DND-41 (cell line): ENCODE measurements around the gene BOLL.

Experiments used
- ATAC-seq: fragments of 200-7000 bp; cut with Tn5 transposase; 3 replicates; pipeline ENCODE4 v1.9.1; 2021; ENCODE audit warnings: low read depth; ENCODE audit not compliant: insufficient read depth
- DNase-seq: peaks from one replicate; pipeline ENCODE4 v3.0.0-alpha.2; 2020
- H2AFZ ChIP-seq: 2 replicates; pipeline ENCODE4 v1.6.0; 2012; ENCODE audit warnings: low read depth, low read length
- H3K27ac ChIP-seq: 2 replicates; pipeline ENCODE4 v1.5.1; 2012; ENCODE audit warnings: low read length, inconsistent platforms
- H3K27me3 ChIP-seq: fragments of 200-600 bp; sonication (generic); 2 replicates; pipeline ENCODE4 v1.6.0; 2012; ENCODE audit warnings: low read length, mild to moderate bottlenecking, inconsistent platforms; ENCODE audit not compliant: insufficient read depth, poor library complexity
- H3K36me3 ChIP-seq: 2 replicates; pipeline ENCODE4 v1.5.1; 2012; ENCODE audit warnings: low read length, inconsistent platforms; ENCODE audit not compliant: insufficient read depth
- H3K4me1 ChIP-seq: 2 replicates; pipeline ENCODE4 v1.5.1; 2012; ENCODE audit warnings: mild to moderate bottlenecking, low read length; ENCODE audit not compliant: insufficient read depth
- H3K4me2 ChIP-seq: 2 replicates; pipeline ENCODE4 v1.6.0; 2012; ENCODE audit warnings: mild to moderate bottlenecking, moderate library complexity, low read length, inconsistent platforms; ENCODE audit not compliant: insufficient read depth
- H3K4me3 ChIP-seq, 2 experiments: fragments of 200-600 bp in 1 of 2; shearing (Covaris generic) in 1 of 2; 2 replicates each; pipeline ENCODE4 v1.5.1; 2012 to 2016; ENCODE audit warnings: inconsistent platforms in 2 of 2, low read length in 2 of 2, mild to moderate bottlenecking in 2 of 2, low read depth in 1 of 2, moderate library complexity in 1 of 2
- H3K79me2 ChIP-seq: 2 replicates; pipeline ENCODE4 v1.6.0; 2012; ENCODE audit warnings: low read length, inconsistent platforms; ENCODE audit not compliant: insufficient read depth
- H3K9ac ChIP-seq: 2 replicates; pipeline ENCODE4 v1.6.0; 2012; ENCODE audit warnings: low read depth, mild to moderate bottlenecking, inconsistent platforms, low read length, moderate library complexity
- H3K9me3 ChIP-seq: 2 replicates; pipeline ENCODE4 v1.5.1; 2012; ENCODE audit warnings: low read length, moderate library complexity, mild to moderate bottlenecking, inconsistent platforms; ENCODE audit not compliant: insufficient read depth, severe bottlenecking
- H4K20me1 ChIP-seq: 2 replicates; pipeline ENCODE4 v1.6.0; 2012; ENCODE audit warnings: low read length; ENCODE audit not compliant: insufficient read depth
- CTCF ChIP-seq: IDR thresholded peaks from 2 replicates; pipeline ENCODE4 v1.5.1; 2012; ENCODE audit warnings: borderline replicate concordance, low read length, moderate library complexity, mild to moderate bottlenecking; ENCODE audit not compliant: poor library complexity, severe bottlenecking; ENCODE audit errors: extremely low read depth
- EZH2 ChIP-seq: IDR thresholded peaks from 3 replicates; pipeline ENCODE4 v1.6.1; 2012; ENCODE audit warnings: borderline replicate concordance, low read depth, mild to moderate bottlenecking, moderate library complexity, low read length, inconsistent platforms; ENCODE audit not compliant: severe bottlenecking

BOLL gene

GRCh38 chr2:197800091-197800490 is 15.0 kb upstream of the BOLL start:
- Histone ChIP-seq H3K4me2 (no peak overlapping the region), H3K9ac (no peak overlapping the region), H3K79me2 (no peaks in the 10 kb centered on the region), H3K9me3 (no peaks in the 10 kb centered on the region), H3K4me3 (no peak overlapping the region), H3K4me1 (peaks cover 16% of the 10 kb centered on the region), H4K20me1 (no peaks in the 10 kb centered on the region), H2AFZ (no peak overlapping the region), H3K36me3 (no peaks in the 10 kb centered on the region), H3K27ac (no peak overlapping the region), H3K27me3 (peaks cover 17% of the 10 kb centered on the region)
- DNase-seq (no peak), ATAC-seq (no peak)
- no peak for TF ChIP-seq CTCF
- TF ChIP-seq EZH2 = no peak

- no peak for TF ChIP-seq CTCF
- TF ChIP-seq EZH2 = no peak
- H2AFZ ChIP-seq = no peak overlapping the region
- no peak overlapping the region for H3K9ac ChIP-seq
- H3K9me3 ChIP-seq = no peaks in the 10 kb centered on the region
- no peaks in the 10 kb centered on the region for H3K79me2 ChIP-seq
- no peak overlapping the region for H3K27ac ChIP-seq
- peaks cover 11% of the 10 kb centered on the region for H3K27me3 ChIP-seq
- H4K20me1 ChIP-seq = no peaks in the 10 kb centered on the region
- no peak for ATAC-seq
- no peak for DNase-seq
- H3K4me1 ChIP-seq = peaks cover 13% of the 10 kb centered on the region
- H3K4me2 ChIP-seq = no peak overlapping the region
- no peaks in the 10 kb centered on the region for H3K36me3 ChIP-seq
- H3K4me3 ChIP-seq = no peak overlapping the region
Measured at GRCh38 chr2:197799068-197799467, 13.9 kb upstream of the BOLL start.

GRCh38 chr2:197798187-197798586 is 13.1 kb upstream of the BOLL start:
- DNase-seq = no peak

More at GRCh38 chr2:197798187-197798586, 13.1 kb upstream of the BOLL start:
- Histone ChIP-seq H3K4me3 (no peak overlapping the region), H3K4me1 (peaks cover 4% of the 10 kb centered on the region), H3K9ac (no peak overlapping the region), H2AFZ (no peak overlapping the region), H4K20me1 (no peaks in the 10 kb centered on the region), H3K9me3 (no peaks in the 10 kb centered on the region), H3K27ac (no peak overlapping the region), H3K27me3 (peaks cover 11% of the 10 kb centered on the region), H3K79me2 (no peaks in the 10 kb centered on the region), H3K4me2 (no peak overlapping the region), H3K36me3 (no peaks in the 10 kb centered on the region)
- ATAC-seq = no peak
- no peak for TF ChIP-seq CTCF
- no peak for TF ChIP-seq EZH2
